Measurements from ENCODE around the gene CREM. TPM values are rescaled to one million over a fixed set of nuclear protein-coding genes. Genes with fewer than 3 reads are reported as not detected.

CREM gene
- total and polyA plus RNA-seq, 2 of the 8 experiments (the other 6 are each of a cell fraction or from before 2014, with no cell fraction given) = 18.7 to 21.9 TPM

GRCh38 chr10:35219292-35219691 is 92.6 kb downstream of the CREM start (continued):
- TF ChIP-seq CHD7 (IDR thresholded peaks at IDR 0.05; ENCODE audit: insufficient replicate concordance, low read length) (no peak), CTCF (IDR thresholded peaks at IDR 0.05; ENCODE audit: control extremely low read depth in 1 of 3, insufficient read depth in 1 of 3, low read depth in 1 of 3, low read length in 3 of 3) (no peak), SP2 (IDR thresholded peaks at IDR 0.05; ENCODE audit: low read length) (no peak), BCL11A (IDR thresholded peaks at IDR 0.05; ENCODE audit: low read depth in 2 of 2, low read length in 2 of 2) (no peak), SIN3A (conservative IDR thresholded peaks at IDR 0.05 in 1 of 2, IDR thresholded peaks at IDR 0.05 in 1 of 2; ENCODE audit: low read depth in 1 of 2, low read length in 2 of 2) (no peak), EGR1 (IDR thresholded peaks at IDR 0.05; ENCODE audit: borderline replicate concordance, low read depth, low read length) (no peak), ATF2 (IDR thresholded peaks at IDR 0.05; ENCODE audit: low read length) (no peak)
